Adipocyte (in vitro differentiated cells): ENCODE results near the gene CIAO3.
"Not testable (repeated sequence)": the region's sequence is repeated elsewhere in the genome, so short reads cannot be mapped to it uniquely, and the experiment has no call there.

Experiments used
- DNase-seq: peaks from one replicate; pipeline ENCODE4 v3.0.0-alpha.2; 2015; ENCODE audit warnings: low read depth
- H3K27me3 ChIP-seq: replicated peaks from 2 replicates; pipeline ENCODE4 v1.7.0; 2013; ENCODE audit warnings: mild to moderate bottlenecking, low read length, moderate library complexity; ENCODE audit not compliant: control insufficient read depth, insufficient read depth
- H3K36me3 ChIP-seq: 2 replicates; pipeline ENCODE4 v1.7.0; 2013; ENCODE audit warnings: low read length, mild to moderate bottlenecking, moderate library complexity; ENCODE audit not compliant: control insufficient read depth, insufficient read depth, severe bottlenecking
- H3K4me1 ChIP-seq: 2 replicates; pipeline ENCODE4 v1.7.0; 2013; ENCODE audit warnings: mild to moderate bottlenecking, low read length, moderate library complexity; ENCODE audit not compliant: control insufficient read depth, insufficient read depth
- H3K4me3 ChIP-seq: 2 replicates; pipeline ENCODE4 v1.7.0; 2013; ENCODE audit warnings: mild to moderate bottlenecking, low read length, moderate library complexity
- H3K9ac ChIP-seq: 2 replicates; pipeline ENCODE4 v1.7.0; 2013; ENCODE audit warnings: mild to moderate bottlenecking, low read length, moderate library complexity
- H3K9me3 ChIP-seq: 2 replicates; pipeline ENCODE4 v1.7.0; 2013; ENCODE audit warnings: mild to moderate bottlenecking, low read length, moderate library complexity; ENCODE audit not compliant: control insufficient read depth

Gene CIAO3

DNA sequence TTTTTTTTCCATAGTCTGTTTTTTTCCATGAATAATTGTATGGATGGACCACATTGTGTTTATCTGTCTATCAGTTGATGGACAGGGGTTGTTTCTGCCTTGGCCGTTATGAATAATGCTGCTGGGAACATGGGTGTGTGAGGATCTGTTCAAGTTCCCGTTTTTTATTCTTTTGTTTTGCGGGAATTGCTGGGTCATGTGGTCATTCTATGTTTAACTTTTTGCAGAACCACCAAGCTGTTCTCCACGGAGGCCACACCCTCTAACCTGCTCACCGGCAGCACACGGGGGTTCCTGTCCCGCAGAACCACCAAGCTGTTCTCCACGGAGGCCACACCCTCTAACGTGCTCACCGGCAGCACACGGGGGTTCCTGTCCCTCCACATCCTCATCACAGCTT, 13.9 kb upstream of the CIAO3 start:
- Histone ChIP-seq H3K27me3 (peaks cover 34% of the 10 kb centered on the region), H3K36me3 (no peaks in the 10 kb centered on the region), H3K4me1 (peaks cover 19% of the 10 kb centered on the region), H3K4me3 (no peak overlapping the region), H3K9me3 (peaks cover 6% of the 10 kb centered on the region), H3K9ac (no peak overlapping the region)
- no peak for DNase-seq

DNA sequence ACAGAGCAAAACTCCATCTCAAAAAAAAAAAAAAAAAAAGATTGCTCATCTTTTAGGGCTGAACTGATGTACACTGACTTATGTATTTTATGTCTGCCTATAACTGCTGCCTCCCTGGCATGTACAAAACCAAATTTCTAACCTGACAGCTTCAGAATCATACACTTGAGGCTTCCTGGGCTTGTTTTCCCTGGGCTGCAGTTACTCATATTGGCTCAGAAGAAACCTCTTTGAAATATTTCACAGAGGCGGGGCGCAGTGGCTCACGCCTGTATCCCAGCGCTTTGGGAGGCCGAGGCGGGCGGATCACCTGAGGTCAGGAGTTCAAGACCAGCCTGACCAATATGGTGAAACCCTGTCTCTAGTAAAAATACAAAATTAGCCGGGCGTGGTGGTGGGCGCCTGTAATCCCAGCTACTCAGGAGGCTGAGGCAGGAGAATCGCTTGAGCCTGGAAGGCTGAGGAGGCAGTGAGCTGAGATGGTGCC, 13.4 kb upstream of the CIAO3 start:
- H3K9me3 ChIP-seq, DNase-seq, H3K4me3 ChIP-seq, H3K36me3 ChIP-seq, H3K9ac ChIP-seq: not testable (repeated sequence)
- H3K4me1 ChIP-seq: peaks cover 21% of the 10 kb centered on the region
- H3K27me3 ChIP-seq: peaks cover 32% of the 10 kb centered on the region

DNA sequence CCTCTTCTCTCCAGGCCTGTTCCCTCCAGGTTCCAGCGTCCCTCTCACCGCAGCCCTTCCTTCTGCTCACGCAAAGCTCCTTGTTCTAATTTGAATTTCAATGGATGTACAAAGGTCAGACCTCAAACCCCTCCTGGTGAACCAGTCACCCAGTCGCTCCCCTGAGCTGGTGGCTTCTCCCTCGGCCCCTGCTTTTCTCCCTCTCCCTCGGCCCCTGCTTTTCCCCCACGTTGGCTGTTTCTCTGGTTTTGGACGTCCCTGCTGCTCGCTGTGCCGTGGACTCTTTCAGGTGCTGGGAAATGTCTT, 11.2 kb upstream of the CIAO3 start:
- Histone ChIP-seq H3K9me3 (peaks cover 6% of the 10 kb centered on the region), H3K9ac (peak overlapping the region; percentile 1), H3K4me3 (no peak overlapping the region), H3K27me3 (peaks cover 32% of the 10 kb centered on the region), H3K36me3 (no peaks in the 10 kb centered on the region), H3K4me1 (peaks cover 26% of the 10 kb centered on the region)
- no peak for DNase-seq

DNA sequence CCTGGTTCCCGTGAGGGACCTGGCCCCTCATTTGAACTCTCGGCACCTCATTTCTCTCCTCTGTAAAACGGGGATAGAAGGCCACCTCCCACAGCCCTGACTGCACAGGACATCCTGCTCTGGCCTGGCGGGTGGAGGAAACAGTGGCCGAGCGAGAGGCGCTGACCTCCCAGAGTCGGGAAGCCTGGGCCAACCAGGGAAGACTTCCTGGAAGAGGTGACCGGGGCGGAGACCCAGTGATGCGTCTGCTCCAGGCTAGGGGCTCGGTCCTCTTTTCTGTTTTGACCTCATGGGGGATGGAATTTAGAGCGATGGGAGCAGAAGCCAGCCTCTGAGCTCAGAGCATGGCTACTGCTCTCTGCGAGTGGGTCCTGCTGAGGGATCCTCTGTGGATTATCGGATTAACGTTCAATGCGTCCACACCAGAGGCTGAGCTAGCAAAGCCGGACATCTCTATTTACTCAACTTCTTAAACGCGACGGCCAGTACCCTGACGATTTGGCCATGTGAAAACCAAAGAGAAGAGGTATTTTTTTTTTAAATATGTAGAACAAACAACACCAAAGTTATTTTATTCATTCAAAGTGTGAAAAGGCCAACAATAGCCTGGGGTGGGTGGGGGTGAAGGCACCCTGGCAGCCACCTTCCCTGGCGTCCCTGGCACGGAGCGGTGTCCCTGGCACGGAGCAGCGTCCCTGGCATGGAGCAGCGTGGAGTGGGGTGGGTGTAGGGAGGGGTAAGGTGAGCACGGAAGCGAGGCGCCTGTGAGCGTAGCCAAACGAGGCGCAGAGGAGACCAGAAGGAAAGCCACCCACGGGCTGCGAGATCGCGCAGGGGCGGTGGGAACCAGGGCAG, 10.6 kb upstream of the CIAO3 start:
- Histone ChIP-seq H3K4me3 (no peak overlapping the region), H3K36me3 (no peaks in the 10 kb centered on the region), H3K27me3 (peaks cover 32% of the 10 kb centered on the region), H3K4me1 (peaks cover 26% of the 10 kb centered on the region), H3K9ac (no peak overlapping the region), H3K9me3 (peaks cover 2% of the 10 kb centered on the region)
- no peak for DNase-seq

DNA sequence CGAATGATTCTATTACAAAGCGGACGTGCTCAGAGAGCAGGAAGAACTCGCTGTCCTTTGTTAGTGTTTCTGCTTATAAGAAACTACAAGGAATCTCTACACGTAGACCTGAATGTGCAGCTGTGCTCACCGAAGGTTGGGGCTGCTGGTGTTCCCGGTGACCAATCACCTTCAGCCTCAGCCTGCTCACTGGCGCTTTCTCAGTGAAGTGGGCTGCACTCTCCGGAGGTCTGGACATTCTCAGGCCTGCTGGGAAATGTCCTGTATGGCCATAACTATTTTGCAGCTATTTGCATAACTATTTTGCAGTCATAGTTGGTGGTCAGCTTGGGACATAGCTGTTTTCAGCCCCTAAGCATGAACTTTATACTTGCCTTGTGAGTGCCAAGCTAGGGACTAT, 9.7 kb upstream of the CIAO3 start:
- no peak overlapping the region for H3K9ac ChIP-seq
- no peaks in the 10 kb centered on the region for H3K9me3 ChIP-seq
- H3K36me3 ChIP-seq: no peaks in the 10 kb centered on the region
- no peak overlapping the region for H3K4me3 ChIP-seq
- DNase-seq: no peak
- H3K4me1 ChIP-seq: peaks cover 26% of the 10 kb centered on the region
- H3K27me3 ChIP-seq: peaks cover 27% of the 10 kb centered on the region

DNA sequence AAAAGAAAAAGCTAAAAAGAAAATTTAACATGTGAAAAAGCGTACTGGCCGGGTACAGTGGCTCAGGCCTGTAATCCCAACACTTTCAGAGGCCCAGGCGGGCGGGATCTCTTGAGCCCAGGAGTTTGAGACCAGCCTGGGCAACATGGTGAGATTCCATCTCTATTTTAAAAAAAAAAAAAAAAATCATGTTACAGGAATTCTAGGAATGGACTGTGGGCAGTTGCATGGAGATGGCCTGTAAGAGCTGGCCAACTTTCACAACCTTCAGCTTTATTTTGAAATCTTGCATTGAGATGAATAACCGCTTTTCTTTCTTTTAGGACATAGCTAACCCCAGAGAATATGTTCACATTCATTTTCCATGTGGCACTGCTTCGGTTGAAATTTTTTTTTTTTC, 8.2 kb upstream of the CIAO3 start:
- no peaks in the 10 kb centered on the region for H3K36me3 ChIP-seq
- H3K27me3 ChIP-seq: peaks cover 24% of the 10 kb centered on the region
- H3K9ac ChIP-seq: no peak overlapping the region
- H3K4me1 ChIP-seq: peaks cover 26% of the 10 kb centered on the region
- DNase-seq: peak; percentile 96
- H3K4me3 ChIP-seq: no peak overlapping the region
- H3K9me3 ChIP-seq: no peaks in the 10 kb centered on the region

DNA sequence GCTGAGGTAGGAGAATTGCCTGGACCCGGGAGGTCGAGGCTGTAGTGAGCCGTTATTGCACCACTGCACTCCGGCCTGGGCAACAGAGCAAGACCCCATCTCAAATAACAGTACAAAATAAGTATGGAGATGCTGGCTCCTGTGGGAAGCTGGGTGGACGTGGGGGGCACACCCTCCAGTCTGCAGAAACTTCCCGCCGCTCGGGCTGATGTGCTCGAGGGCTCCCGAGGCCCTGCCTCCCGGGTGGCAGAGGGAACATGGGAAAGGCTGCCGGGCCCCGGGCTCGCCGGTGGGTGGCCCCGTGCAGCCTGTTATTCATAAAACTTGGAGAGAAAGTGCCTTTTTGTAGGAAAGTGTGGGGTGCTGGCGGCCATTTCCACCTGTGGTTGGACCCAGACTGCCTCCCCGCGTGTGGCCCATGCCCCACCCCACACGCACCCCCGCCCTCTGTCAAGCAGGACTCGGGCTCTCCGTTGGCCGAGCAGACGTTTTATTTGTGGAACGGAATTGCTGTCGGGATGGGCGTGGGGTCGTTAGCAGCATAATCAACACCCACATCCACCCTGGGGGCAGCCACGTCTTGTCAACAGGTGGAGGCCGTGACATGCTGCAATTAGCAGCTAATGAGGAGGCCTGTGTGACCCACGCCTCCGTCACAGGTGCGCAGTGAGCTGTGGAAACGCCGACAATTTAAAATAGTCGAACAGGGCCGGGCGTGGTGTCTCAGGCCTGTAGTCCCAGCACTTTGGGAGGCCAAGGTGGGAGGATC, 7.4 kb upstream of the CIAO3 start:
- Histone ChIP-seq H3K4me3 (no peak overlapping the region), H3K36me3 (no peaks in the 10 kb centered on the region), H3K27me3 (peaks cover 20% of the 10 kb centered on the region), H3K4me1 (peaks cover 26% of the 10 kb centered on the region), H3K9ac (no peak overlapping the region), H3K9me3 (no peaks in the 10 kb centered on the region)
- DNase-seq: no peak

DNA sequence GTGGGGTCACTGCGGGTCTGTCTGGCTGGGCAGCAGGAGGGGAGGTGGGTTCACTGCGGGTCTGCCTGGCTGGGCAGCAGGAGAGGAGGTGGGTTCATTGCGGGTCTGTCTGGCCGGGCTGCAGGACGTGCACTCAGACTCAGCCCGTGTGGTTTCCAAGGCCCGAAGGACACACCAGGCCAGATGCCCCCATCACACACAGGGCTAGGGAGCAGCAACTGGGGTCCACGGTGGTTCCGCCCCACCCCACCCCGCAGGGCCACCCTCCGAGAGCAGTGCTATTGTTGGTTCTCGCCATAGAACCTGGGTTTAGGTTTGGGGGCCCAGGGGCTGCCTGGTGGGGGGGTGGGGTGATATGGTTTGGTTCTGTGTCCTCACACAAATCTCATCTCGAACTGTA, 5.8 kb upstream of the CIAO3 start:
- Histone ChIP-seq H3K9ac (no peak overlapping the region), H3K27me3 (peaks cover 10% of the 10 kb centered on the region), H3K9me3 (no peaks in the 10 kb centered on the region), H3K4me3 (no peak overlapping the region), H3K4me1 (peaks cover 21% of the 10 kb centered on the region), H3K36me3 (no peaks in the 10 kb centered on the region)
- no peak for DNase-seq

DNA sequence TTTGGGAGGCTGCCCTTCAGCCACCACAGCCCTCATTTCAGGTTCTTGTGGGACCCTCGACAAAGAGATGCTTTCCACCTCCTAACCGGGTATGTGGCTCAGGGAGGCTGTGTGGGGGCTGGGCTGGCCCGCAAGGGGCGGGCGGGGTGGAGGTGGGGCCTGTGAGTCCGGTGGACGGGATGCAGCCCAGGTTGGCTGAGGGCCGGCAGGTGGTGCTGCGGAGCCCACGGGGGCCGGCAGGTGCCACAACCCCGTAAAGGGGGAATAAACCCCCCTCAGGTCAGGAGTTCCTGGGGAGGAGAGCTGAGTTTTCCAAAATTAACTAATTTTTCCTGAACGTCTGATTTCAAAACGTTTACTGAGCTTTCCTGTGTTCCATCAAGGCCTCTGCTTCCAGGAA, 4.9 kb upstream of the CIAO3 start:
- no peak for DNase-seq
- Histone ChIP-seq H3K27me3 (peaks cover 3% of the 10 kb centered on the region), H3K9ac (no peak overlapping the region), H3K36me3 (no peaks in the 10 kb centered on the region), H3K9me3 (no peaks in the 10 kb centered on the region), H3K4me1 (peaks cover 16% of the 10 kb centered on the region), H3K4me3 (no peak overlapping the region)

DNA sequence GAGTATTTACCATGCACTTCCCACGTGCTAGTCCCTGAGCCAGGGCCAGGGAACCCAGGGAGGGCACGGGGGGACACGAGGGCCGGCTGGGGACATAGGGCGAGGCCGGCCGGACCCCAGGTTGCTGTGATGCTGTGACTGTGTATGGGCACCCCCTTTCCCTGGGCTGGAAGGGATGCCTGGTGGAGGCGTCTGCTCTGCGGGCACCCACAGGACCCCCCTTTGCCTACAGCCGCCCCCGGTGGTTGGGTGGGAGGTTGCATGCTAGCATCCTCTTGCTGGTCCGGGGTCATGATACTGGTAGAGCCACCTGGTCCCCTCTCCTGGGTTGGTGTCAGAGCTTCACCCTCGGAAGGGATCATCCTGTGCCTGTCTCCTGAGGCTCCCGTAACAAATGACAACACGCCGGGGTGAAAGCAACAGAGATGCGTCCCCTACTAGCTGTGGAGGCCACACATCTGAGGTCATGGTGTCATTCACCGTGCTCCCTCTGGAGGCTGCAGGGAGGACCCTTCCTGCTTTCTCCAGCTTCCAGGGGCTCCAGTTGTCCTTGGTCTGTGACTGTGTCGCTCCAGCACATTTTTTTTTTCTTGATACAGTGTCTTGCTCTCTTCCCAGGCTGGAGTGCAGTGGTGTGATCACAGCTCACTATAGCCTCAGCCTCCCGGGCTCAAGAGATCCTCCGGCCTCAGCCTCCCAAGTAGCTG, 3.1 kb upstream of the CIAO3 start:
- peaks cover 3% of the 10 kb centered on the region for H3K27me3 ChIP-seq
- no peaks in the 10 kb centered on the region for H3K36me3 ChIP-seq
- no peak overlapping the region for H3K9ac ChIP-seq
- H3K9me3 ChIP-seq: no peaks in the 10 kb centered on the region
- H3K4me3 ChIP-seq: no peak overlapping the region
- no peak for DNase-seq
- H3K4me1 ChIP-seq: peaks cover 12% of the 10 kb centered on the region

DNA sequence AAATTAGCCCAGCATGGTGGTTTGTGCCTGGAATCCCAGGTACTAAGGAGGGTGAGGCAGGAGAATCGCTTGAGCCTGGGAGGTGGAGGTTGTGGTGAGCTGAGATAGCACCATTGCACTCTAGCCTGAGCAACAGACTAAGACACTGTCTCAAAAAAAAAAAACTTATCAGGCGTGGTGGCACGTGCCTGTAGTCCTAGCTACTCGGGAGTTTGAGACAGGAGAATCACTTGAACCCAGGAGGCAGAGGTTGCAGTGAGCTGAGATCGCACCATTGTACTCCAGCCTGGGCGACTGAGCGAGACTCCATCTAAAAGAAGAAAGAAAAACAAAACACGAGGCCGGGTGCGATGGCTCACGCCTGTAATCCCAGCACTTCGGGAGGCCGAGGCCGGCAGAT, 2.1 kb upstream of the CIAO3 start:
- not testable (repeated sequence) for H3K9ac ChIP-seq, H3K36me3 ChIP-seq, H3K27me3 ChIP-seq, H3K4me1 ChIP-seq, DNase-seq, H3K9me3 ChIP-seq, H3K4me3 ChIP-seq
